ENCODE measurements around the gene TMEM185B.

The TMEM185B gene

GRCh38 chr2:120230515-120231471 lies 7.6 kb upstream of the TMEM185B start:
- no peak for DNase-seq

- DNase-seq, result no peak
Measured at GRCh38 chr2:120229341-120229740, 6.1 kb upstream of the TMEM185B start.

GRCh38 chr2:120228503-120228902 lies 5.3 kb upstream of the TMEM185B start:
- peak in 1 of 2 experiments; percentile 60 for DNase-seq

GRCh38 chr2:120227111-120227991 lies 4.2 kb upstream of the TMEM185B start:
- DNase-seq, result no peak

- no peak for DNase-seq
Measured at GRCh38 chr2:120226316-120226715, 3.1 kb upstream of the TMEM185B start.

- DNase-seq, result no peak
Measured at GRCh38 chr2:120225549-120226065, 2.4 kb upstream of the TMEM185B start.

- DNase-seq, result peak; percentile 3 to 52
Measured at GRCh38 chr2:120224735-120225548, 1.7 kb upstream of the TMEM185B start.

GRCh38 chr2:120224256-120224655 lies 1.1 kb upstream of the TMEM185B start:
- no peak for DNase-seq

GRCh38 chr2:120222186-120223033 lies 790 bp downstream of the TMEM185B start:
- no peak for DNase-seq

- no peak for DNase-seq
Measured at GRCh38 chr2:120221616-120222015, 1.6 kb downstream of the TMEM185B start.

- DNase-seq, result no peak
Measured at GRCh38 chr2:120220756-120221155, 2.4 kb downstream of the TMEM185B start.

- no peak for DNase-seq
Measured at GRCh38 chr2:120219766-120220165, 3.4 kb downstream of the TMEM185B start.

- no peak for DNase-seq
Measured at GRCh38 chr2:120219291-120219690, 3.9 kb downstream of the TMEM185B start.

- no peak for DNase-seq
Measured at GRCh38 chr2:120218181-120218580, 5.0 kb downstream of the TMEM185B start.

- no peak for DNase-seq
Measured at GRCh38 chr2:120210270-120210693, 12.9 kb downstream of the TMEM185B start.

GRCh38 chr2:120209427-120210269 lies 13.6 kb downstream of the TMEM185B start:
- no peak for DNase-seq

GRCh38 chr2:120208381-120209353 lies 14.5 kb downstream of the TMEM185B start:
- no peak for DNase-seq

- DNase-seq, result peak in 1 of 2 experiments; percentile 21
Measured at GRCh38 chr2:120206022-120206581, 17.1 kb downstream of the TMEM185B start.
